ENCODE measurements around the gene UBR2.
A peak's percentile ranks its signal among the peaks of the same experiment; 100 is the strongest.
"Not testable (repeated sequence)": the region's sequence is repeated elsewhere in the genome, so short reads cannot be mapped to it uniquely, and the experiment has no call there.

The UBR2 gene

DNA sequence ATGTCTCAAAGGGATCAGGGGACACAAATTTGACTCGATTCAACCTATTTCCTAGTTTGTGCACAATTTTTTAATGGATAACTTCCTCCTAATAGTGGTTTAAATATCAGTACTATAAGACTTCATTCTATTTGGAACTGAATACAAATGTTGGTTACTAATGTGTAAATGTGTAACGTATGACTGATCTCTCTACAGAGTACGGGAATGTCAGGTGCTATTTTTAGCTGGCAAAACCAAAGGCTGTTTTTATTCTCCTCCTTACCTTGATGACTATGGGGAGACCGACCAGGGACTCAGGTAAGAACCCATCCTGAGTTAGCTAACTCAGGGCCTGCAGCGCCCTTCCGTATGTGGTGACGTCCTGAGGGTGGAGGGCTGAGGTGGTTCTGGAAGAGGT is 125.5 kb downstream of the UBR2 start:
- DNase-seq (ENCODE audit: low read depth, low spot score): no peak
- H3K27ac ChIP-seq: no peak overlapping the region

GRCh38 chr6:42690151-42690702 is 126.4 kb downstream of the UBR2 start:
- H3K27ac ChIP-seq: peak overlapping the region; percentile 81

DNA sequence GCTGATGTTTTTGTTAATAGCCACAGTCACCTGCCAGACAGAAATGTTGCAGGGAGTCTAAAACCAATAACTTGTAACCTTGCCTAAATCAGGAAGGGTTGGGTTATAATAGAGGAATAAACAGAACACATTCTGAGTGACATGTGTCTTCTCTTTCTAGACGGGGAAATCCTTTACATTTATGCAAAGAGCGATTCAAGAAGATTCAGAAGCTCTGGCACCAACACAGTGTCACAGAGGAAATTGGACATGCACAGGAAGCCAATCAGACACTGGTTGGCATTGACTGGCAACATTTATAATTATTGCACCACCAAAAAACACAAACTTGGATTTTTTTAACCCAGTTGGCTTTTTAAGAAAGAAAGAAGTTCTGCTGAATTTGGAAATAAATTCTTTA is 127.0 kb downstream of the UBR2 start:
- no peak for DNase-seq (ENCODE audit: low read depth, low spot score)
- H3K27ac ChIP-seq: peak overlapping the region; percentile 81

More at GRCh38 chr6:42690151-42690702, 126.4 kb downstream of the UBR2 start:
- DNase-seq (ENCODE audit: low read depth, low spot score): no peak

GRCh38 chr6:42692137-42692911 is 128.5 kb downstream of the UBR2 start:
- peak; percentile 20 for DNase-seq (ENCODE audit: low read depth, low spot score)
- peak overlapping the region; percentile 81 for H3K27ac ChIP-seq

DNA sequence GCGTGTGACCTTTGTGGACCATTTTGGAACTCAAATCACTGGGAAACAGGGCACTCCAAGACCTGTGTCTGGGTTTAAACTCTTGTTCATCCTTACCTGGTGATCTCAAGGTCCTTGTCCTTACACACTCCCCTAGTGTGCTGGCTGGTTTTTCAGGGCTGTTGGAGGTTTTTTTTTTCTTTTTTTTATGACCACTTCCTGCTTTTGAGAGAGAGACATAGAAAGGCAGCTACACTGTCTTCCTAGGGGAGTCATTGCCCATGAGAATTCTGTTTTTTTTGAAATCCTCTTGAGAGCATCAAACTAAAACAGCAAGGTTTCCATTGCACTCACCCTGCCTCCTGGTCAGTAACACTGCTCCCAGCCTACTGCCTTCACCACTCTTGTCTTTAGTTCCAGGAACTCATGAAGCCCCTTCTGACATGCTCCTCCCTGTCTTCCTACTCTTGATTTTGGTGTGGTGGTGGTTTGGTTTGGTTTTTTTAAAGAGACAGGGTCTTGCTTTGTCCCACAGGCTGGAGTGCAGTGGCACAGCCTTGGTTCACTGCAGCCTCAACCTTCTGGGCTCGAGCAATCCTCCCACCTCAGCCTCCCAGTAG is 130.0 kb downstream of the UBR2 start:
- H3K27ac ChIP-seq: peak overlapping the region; percentile 81

DNA sequence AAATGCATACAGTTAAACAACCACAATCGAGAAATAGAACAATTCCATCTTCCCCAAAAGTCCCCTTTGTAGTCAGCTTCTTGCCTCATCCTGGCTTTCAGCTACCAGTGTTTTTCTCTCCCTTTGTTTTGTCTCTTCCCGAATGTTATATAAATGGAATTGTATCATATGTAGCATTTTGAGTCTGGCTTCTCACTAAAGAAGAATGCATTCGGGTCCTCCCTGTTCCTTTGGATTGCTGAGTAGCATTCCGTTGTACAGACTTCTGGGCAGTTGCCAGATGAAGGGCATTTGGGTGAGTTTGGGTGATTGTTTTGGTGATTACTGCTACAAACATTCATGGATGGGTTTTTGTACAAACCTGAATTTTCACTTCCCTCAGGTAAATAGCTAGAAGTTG is 130.8 kb downstream of the UBR2 start:
- peak overlapping the region; percentile 81 for H3K27ac ChIP-seq

More for the DNA sequence above, 130.0 kb downstream of the UBR2 start:
- no peak for DNase-seq (ENCODE audit: low read depth, low spot score)

GRCh38 chr6:42696526-42697267 is 132.9 kb downstream of the UBR2 start:
- DNase-seq (ENCODE audit: low read depth, low spot score): no peak
- no peak overlapping the region for H3K27ac ChIP-seq

More for the DNA sequence above, 130.8 kb downstream of the UBR2 start:
- no peak for DNase-seq (ENCODE audit: low read depth, low spot score)

- DNase-seq (ENCODE audit: low read depth, low spot score): no peak
- H3K27ac ChIP-seq: no peak overlapping the region
These were observed 133.4 kb downstream of the UBR2 start for GRCh38 chr6:42697268-42697655.

GRCh38 chr6:42698217-42698616 is 134.4 kb downstream of the UBR2 start:
- DNase-seq (ENCODE audit: low read depth, low spot score): no peak
- no peak overlapping the region for H3K27ac ChIP-seq

DNA sequence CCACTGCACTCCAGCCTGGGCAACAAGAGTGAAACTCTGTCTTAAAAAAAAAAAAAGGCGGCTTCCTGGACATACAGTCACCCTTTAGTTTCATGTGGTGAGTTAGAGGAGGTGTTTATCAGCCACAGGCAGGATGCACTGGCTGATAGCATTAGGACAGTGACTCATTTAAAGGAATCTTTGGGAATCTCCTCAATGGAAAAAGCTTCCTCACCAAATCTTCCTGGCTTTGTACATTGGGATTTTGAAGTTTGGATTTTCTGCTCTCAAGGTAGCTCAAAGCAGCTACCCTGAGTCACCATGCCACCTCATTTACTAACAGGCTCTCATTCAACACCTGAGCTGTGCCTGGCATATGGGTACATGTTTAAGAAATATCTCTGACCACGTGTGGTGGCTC is 138.4 kb downstream of the UBR2 start:
- DNase-seq (ENCODE audit: low read depth, low spot score): no peak

DNA sequence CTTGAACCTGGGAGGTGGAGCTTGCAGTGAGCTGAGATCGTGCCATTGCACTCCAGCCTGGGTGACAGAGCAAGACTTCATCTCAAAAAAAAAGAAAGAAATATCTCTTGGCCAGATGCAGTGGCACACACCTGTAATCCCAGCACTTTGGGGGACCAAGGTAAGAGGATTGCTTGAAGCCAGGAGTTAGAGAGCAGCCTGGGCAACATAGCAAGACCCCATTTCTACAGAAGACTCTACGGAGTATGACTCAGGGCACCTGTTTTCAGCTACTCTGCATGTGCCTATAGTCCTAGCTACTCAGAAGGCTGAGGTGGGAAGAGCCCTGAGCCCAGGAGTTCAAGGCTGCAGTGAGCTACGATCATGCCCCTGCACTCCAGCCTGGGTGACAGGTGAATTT is 139.0 kb downstream of the UBR2 start:
- DNase-seq (ENCODE audit: low read depth, low spot score): not testable (repeated sequence)
- H3K27ac ChIP-seq: peak overlapping the region; percentile 42

More for the DNA sequence above, 138.4 kb downstream of the UBR2 start:
- H3K27ac ChIP-seq: peak overlapping the region; percentile 42

- H3K27ac ChIP-seq: no peak overlapping the region
- DNase-seq (ENCODE audit: low read depth, low spot score): no peak
These were observed 140.6 kb downstream of the UBR2 start for GRCh38 chr6:42704251-42704936.

GRCh38 chr6:42704937-42705374 is 141.1 kb downstream of the UBR2 start:
- no peak overlapping the region for H3K27ac ChIP-seq
- DNase-seq (ENCODE audit: low read depth, low spot score): no peak

DNA sequence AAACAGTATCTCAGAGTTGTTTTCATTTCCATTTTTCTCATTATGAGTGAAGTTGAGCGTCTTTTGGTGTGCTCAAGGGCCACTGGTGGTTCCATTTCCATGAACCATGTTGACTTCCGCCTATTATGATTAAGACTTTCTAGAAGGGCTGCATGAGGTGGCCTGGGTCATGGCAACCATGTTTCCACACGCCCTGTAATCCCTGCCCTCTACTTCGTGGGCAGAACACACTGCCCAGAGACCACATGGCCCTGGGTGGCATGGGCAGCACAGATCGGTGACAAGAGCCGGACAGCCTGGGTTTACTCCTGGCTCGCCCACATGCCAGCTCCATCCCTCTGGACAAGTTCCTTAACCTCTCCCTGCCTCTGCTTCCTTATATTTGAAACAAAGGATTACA is 143.8 kb downstream of the UBR2 start:
- H3K27ac ChIP-seq: no peak overlapping the region
- no peak for DNase-seq (ENCODE audit: low read depth, low spot score)

GRCh38 chr6:42708096-42708495 is 144.3 kb downstream of the UBR2 start:
- no peak overlapping the region for H3K27ac ChIP-seq
- no peak for DNase-seq (ENCODE audit: low read depth, low spot score)

- no peak overlapping the region for H3K27ac ChIP-seq
- no peak for DNase-seq (ENCODE audit: low read depth, low spot score)
These were observed 146.0 kb downstream of the UBR2 start for GRCh38 chr6:42709871-42710270.

DNA sequence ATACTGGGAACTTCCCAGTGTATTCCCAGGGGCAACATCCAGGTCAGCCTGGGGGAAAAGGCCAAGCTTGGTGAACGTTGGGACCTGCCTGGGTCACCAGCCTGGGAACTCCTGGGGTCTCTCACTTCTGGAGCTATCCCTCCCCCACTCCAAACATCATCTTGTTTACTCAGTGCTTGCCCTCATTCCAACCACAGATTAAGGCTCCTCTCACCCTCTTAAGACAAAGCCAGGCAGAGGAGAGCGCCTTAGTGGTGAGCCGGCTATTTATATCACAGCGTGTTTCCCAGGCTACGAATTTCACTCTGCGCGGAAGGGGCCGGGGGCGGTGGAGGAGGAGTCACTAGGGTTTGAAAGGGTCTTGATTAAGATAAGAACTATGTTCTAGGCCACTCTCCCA is 146.5 kb downstream of the UBR2 start:
- no peak overlapping the region for H3K27ac ChIP-seq
- DNase-seq (ENCODE audit: low read depth, low spot score): no peak

DNA sequence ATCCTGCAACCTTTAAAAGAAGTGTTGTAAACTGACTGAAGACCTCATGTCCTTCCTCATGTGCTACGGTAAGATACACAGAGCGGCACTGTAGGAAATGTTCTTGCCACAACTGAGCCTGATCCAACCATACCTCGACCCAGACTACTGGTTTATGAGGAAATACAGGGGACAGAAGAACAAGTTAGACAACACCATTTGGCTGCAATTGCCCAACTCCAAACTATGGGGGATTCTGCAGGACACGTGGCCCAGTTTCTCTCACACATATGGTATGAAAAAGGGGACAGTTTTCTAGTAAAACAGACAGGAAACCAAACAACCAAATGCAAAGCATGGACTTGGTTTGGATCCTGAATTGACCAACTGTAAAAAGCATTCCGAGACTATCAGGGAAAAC is 148.1 kb downstream of the UBR2 start:
- H3K27ac ChIP-seq: no peak overlapping the region
- DNase-seq (ENCODE audit: low read depth, low spot score): no peak

- H3K27ac ChIP-seq: no peak overlapping the region
- DNase-seq (ENCODE audit: low read depth, low spot score): no peak
These were observed 150.4 kb downstream of the UBR2 start for GRCh38 chr6:42714098-42714761.

GRCh38 chr6:42715871-42716270 is 152.0 kb downstream of the UBR2 start:
- DNase-seq (ENCODE audit: low read depth, low spot score): no peak

More at GRCh38 chr6:42715871-42716270, 152.0 kb downstream of the UBR2 start:
- no peak overlapping the region for H3K27ac ChIP-seq

All from epithelial cell of prostate (primary cell).